ENCODE data around the gene ARID4A. TPM values are rescaled to one million over a fixed set of nuclear protein-coding genes. Genes with fewer than 3 reads are reported as not detected.

Gene ARID4A
- total and polyA plus RNA-seq, 9 of the 15 experiments (the other 6 are each of a cell fraction or from before 2014, with no cell fraction given): 2.4 to 11.5 (median 8.7) TPM

DNA sequence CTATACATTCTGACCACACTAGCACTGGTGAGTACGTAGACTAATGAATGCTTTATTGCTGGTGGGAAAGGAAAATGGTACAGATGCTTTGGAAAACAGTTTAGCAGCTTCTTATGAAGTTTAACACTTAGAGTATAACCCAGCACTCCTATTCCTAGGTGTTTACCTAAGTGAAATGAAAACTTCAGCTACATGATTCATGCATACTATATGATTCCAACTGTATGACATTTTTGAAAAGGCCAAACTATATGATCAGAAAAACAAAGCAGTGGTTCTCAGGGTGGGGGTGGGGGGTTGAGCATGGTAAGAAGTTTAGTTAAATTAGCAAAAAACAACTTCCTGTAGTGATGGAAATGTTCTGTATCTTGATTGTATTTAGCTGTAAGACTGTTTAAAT, 22.1 kb upstream of the ARID4A start:
- FAIRE-seq (no peak), DNase-seq (ENCODE audit: extremely low read depth in 1 of 4, low spot score in 3 of 4) (no peak), ATAC-seq (no peak)
- ChIA-PET POLR2A (interaction anchor here (0.5 to 1.8 kb wide), 3 partner anchors 12 to 1875 kb away, joined by 4 to 6 read pairs (median 5); partner anchors contain the start of gene ARID4A), CTCF (ENCODE audit: low intra/inter-chr PET ratio) (no interaction called here)
- Histone ChIP-seq H3K27ac (ENCODE audit: extremely low read depth, low read depth, low read length) (peak overlapping the region; percentile 40; the same call in 1 of the 3 replicates), H3K4me3 (no peak overlapping the region), H3K4me1 (replicated peaks in 1 of 2; ENCODE audit: control insufficient read depth in 2 of 2, insufficient read depth in 2 of 2, low read length in 2 of 2) (peaks cover 0 to 8% of the 10 kb centered on the region in 2 experiments; a peak in 3 of 5 replicates), H3K36me3 (ENCODE audit: control insufficient read depth, insufficient read depth, low read length) (peaks cover 79% of the 10 kb centered on the region), H3K9me1 (ENCODE audit: control insufficient read depth, insufficient read depth, low read length) (no peaks in the 10 kb centered on the region), H3K4me2 (ENCODE audit: insufficient read depth, low read length) (no peak overlapping the region), H2AFZ (ENCODE audit: low read depth, low read length) (no peak overlapping the region), H3K79me2 (ENCODE audit: control insufficient read depth, insufficient read depth, low read length) (peaks cover 69% of the 10 kb centered on the region), H4K20me1 (replicated peaks; ENCODE audit: control insufficient read depth, insufficient read depth, low read length) (peaks cover 4% of the 10 kb centered on the region), H3K9ac (ENCODE audit: insufficient read depth in 1 of 2, low read depth in 2 of 2, low read length in 2 of 2) (no peak overlapping the region), H3K9me3 (replicated peaks; ENCODE audit: control insufficient read depth, insufficient read depth, low read depth, low read length) (no peaks in the 10 kb centered on the region), H3K27me3 (ENCODE audit: control insufficient read depth in 2 of 2, insufficient read depth in 2 of 2, low read length in 2 of 2) (no peaks in the 10 kb centered on the region)
- intact Hi-C loops (cut with micrococcal nuclease): no loop called here
- in situ Hi-C loops (cut with MboI): no loop called here
- TF ChIP-seq SMARCE1 (IDR thresholded peaks at IDR 0.05) (no peak), ERF (CRISPR knock-in tag; IDR thresholded peaks at IDR 0.05) (no peak), NR1H2 (CRISPR knock-in tag; IDR thresholded peaks at IDR 0.05) (no peak), POLR2G (IDR thresholded peaks at IDR 0.05; ENCODE audit: low read depth, low read length) (no peak), SLC30A9 (CRISPR knock-in tag; IDR thresholded peaks at IDR 0.05) (no peak)
- no TSS peak for BruUV-seq (replicated peaks)
- WGBS (ENCODE audit: insufficient coverage, low coverage, missing lambda C conversion rate): 90% methylated on average over 1 of the region's 1 CpG

DNA sequence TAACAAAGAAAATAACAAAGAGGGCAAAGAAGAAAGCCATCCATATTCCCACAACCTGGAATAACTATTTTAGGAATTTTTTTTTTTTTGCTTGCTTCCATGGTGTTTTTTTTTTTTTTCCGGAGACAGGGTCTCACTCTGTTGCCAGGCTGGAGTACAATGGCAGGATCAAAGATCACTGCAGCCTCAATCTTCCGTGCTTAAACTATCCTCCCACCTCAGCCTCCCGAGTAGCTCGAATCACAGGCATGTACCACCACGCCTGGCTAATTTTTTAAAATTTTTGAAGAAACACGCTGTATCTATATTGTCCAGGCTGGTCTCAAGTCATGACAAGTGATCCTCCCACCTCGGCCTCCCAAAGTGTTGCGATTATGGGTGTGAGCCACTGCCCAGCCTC, 20.2 kb upstream of the ARID4A start:
- H3K4me2 ChIP-seq (ENCODE audit: insufficient read depth, low read length): no peak overlapping the region
- H4K20me1 ChIP-seq (replicated peaks; ENCODE audit: control insufficient read depth, insufficient read depth, low read length): peaks cover 6% of the 10 kb centered on the region
- ChIA-PET POLR2A (no interaction called here), CTCF (ENCODE audit: low intra/inter-chr PET ratio) (no interaction called here)
- H3K36me3 ChIP-seq (ENCODE audit: control insufficient read depth, insufficient read depth, low read length): peaks cover 73% of the 10 kb centered on the region
- WGBS (ENCODE audit: insufficient coverage, low coverage, missing lambda C conversion rate): 98% methylated on average over 7 of the region's 8 CpGs
- no peak for ATAC-seq
- H3K4me1 ChIP-seq (replicated peaks in 1 of 2; ENCODE audit: control insufficient read depth in 2 of 2, insufficient read depth in 2 of 2, low read length in 2 of 2): peaks cover 0 to 20% of the 10 kb centered on the region in 2 experiments; a peak in 4 of 5 replicates
- no peak for FAIRE-seq
- H3K4me3 ChIP-seq: no peak overlapping the region
- in situ Hi-C loops (cut with MboI) (no loop called here), intact Hi-C loops (cut with micrococcal nuclease) (no loop called here)
- no peaks in the 10 kb centered on the region for H3K9me1 ChIP-seq (ENCODE audit: control insufficient read depth, insufficient read depth, low read length)
- H3K27me3 ChIP-seq (ENCODE audit: control insufficient read depth in 2 of 2, insufficient read depth in 2 of 2, low read length in 2 of 2): no peaks in the 10 kb centered on the region
- no peaks in the 10 kb centered on the region for H3K9me3 ChIP-seq (replicated peaks; ENCODE audit: control insufficient read depth, insufficient read depth, low read depth, low read length)
- H3K27ac ChIP-seq (ENCODE audit: extremely low read depth, low read depth, low read length): no peak overlapping the region
- DNase-seq (ENCODE audit: extremely low read depth in 1 of 4, low spot score in 3 of 4): no peak
- H3K79me2 ChIP-seq (ENCODE audit: control insufficient read depth, insufficient read depth, low read length): peaks cover 86% of the 10 kb centered on the region
- H2AFZ ChIP-seq (ENCODE audit: low read depth, low read length): no peak overlapping the region
- no peak overlapping the region for H3K9ac ChIP-seq (ENCODE audit: insufficient read depth in 1 of 2, low read depth in 2 of 2, low read length in 2 of 2)
- no TSS peak for BruUV-seq (replicated peaks)
- TF ChIP-seq, protein P1, sequence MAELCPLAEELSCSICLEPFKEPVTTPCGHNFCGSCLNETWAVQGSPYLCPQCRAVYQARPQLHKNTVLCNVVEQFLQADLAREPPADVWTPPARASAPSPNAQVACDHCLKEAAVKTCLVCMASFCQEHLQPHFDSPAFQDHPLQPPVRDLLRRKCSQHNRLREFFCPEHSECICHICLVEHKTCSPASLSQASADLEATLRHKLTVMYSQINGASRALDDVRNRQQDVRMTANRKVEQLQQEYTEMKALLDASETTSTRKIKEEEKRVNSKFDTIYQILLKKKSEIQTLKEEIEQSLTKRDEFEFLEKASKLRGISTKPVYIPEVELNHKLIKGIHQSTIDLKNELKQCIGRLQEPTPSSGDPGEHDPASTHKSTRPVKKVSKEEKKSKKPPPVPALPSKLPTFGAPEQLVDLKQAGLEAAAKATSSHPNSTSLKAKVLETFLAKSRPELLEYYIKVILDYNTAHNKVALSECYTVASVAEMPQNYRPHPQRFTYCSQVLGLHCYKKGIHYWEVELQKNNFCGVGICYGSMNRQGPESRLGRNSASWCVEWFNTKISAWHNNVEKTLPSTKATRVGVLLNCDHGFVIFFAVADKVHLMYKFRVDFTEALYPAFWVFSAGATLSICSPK (IDR thresholded peaks at IDR 0.05; ENCODE audit: borderline replicate concordance): no peak
- TF ChIP-seq FOXK2 (conservative IDR thresholded peaks at IDR 0.05 in 1 of 2, IDR thresholded peaks at IDR 0.05 in 1 of 2; ENCODE audit: low read depth in 2 of 2): no peak
- no peak for TF ChIP-seq TBP (optimal IDR thresholded peaks at IDR 0.05; ENCODE audit: low read depth, low read length)
- no peak for TF ChIP-seq PURB (CRISPR knock-in tag; IDR thresholded peaks at IDR 0.05; ENCODE audit: low read depth)
- no peak for TF ChIP-seq MAZ (CRISPR knock-in tag; conservative IDR thresholded peaks at IDR 0.05 in 1 of 2, IDR thresholded peaks at IDR 0.05 in 1 of 2)
- TF ChIP-seq, protein P2, sequence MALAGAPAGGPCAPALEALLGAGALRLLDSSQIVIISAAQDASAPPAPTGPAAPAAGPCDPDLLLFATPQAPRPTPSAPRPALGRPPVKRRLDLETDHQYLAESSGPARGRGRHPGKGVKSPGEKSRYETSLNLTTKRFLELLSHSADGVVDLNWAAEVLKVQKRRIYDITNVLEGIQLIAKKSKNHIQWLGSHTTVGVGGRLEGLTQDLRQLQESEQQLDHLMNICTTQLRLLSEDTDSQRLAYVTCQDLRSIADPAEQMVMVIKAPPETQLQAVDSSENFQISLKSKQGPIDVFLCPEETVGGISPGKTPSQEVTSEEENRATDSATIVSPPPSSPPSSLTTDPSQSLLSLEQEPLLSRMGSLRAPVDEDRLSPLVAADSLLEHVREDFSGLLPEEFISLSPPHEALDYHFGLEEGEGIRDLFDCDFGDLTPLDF (CRISPR knock-in tag; IDR thresholded peaks at IDR 0.05): no peak
- TF ChIP-seq ZNF696 (CRISPR knock-in tag; conservative IDR thresholded peaks at IDR 0.05): no peak
- TF ChIP-seq MTA3 (IDR thresholded peaks at IDR 0.05; ENCODE audit: borderline replicate concordance): no peak
- TF ChIP-seq NELFE (IDR thresholded peaks at IDR 0.05; ENCODE audit: insufficient read depth, insufficient read length): no peak
- TF ChIP-seq ZZZ3 (IDR thresholded peaks at IDR 0.05): no peak
